GM18951 (cell line): ENCODE data around the gene TSN.

ENCODE experiments used
- POLR2A ChIP-seq: IDR thresholded peaks from 4 replicates; pipeline ENCODE4 v1.6.1; 2011; ENCODE audit warnings: mild to moderate bottlenecking; ENCODE audit not compliant: insufficient read length, insufficient read depth; ENCODE audit errors: extremely low read depth
- in situ Hi-C: fragments of 300-500 bp; cut with MboI; formaldehyde crosslinking; loops from one replicate; pipeline ENCODE4 v1.12.0; 2022; ENCODE audit warnings: low sequenced_read_pairs, mixed read lengths, inconsistent platforms; ENCODE audit not compliant: unreplicated experiment

The TSN gene

DNA sequence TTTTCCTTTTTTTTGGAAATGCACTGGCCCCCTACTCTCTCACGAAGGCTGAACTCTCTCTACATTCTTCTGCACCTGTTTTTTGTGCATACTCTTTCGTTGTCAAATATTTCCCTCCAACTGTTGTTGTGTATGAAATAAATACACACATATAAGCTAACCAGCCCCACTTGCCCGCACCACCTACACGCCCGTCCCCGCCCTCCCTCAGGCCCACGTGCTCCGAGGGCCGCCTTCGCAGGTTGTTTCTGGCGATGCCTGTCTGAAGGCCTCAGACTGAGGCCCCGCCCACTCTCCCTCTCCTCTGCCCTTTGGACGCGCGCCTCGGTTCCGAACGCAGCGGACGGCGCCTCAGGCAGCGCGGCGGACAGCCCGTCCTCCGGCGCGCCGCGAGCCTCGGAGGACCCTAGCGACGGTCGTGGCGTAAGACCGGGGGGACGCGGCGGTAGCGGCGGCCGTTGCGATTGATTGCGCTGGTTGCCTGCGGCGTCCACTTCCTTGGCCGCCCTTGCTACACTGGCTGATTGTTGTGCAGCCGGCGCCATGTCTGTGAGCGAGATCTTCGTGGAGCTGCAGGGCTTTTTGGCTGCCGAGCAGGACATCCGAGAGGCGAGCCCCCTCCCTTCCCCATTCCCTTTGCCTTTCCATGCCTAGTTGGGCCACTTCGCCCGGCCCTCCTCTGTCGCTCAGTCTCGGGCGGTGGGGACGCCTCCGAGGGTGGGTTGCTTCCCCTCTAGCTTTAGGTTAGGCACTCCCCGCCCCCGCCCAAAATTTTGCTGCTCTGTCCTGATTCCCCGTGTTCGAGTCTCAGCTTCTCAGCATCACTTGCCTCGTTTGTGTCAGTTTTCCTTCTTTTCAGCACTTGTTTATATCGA lies at the start of gene TSN:
TSS of gene TSN (plus strand) at position 415 of the 875 bp plus-strand sequence. CDS start at position 544, 129 bp downstream.
- TF ChIP-seq POLR2A: peak; percentile 80

DNA sequence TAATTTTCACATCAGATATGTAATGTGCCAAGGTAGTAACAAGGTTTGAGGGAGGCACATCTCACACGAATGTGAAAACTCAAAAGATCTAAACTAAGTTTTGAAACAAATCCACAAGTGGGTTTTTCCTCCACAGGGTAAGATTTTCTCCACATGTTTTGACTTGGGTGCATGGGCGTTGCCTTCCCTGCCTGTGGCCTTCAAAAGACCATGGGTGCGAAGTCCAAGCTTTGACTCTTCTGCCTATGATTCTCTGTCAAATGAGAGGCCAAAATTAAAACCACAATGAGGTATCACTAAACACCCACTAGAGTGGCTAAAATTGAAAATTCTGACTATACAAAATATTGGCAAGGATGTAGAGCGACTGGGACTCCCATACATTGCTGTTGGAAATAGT lies 49.5 kb upstream of the TSN start:
- in situ Hi-C loops: loop anchor here (25.0 kb wide), 1 partner anchor 619 kb away; no protein-coding TSS in a partner anchor
- TF ChIP-seq POLR2A: no peak

More for the DNA sequence above, at the start of gene TSN:
- in situ Hi-C loops: no loop called here

DNA sequence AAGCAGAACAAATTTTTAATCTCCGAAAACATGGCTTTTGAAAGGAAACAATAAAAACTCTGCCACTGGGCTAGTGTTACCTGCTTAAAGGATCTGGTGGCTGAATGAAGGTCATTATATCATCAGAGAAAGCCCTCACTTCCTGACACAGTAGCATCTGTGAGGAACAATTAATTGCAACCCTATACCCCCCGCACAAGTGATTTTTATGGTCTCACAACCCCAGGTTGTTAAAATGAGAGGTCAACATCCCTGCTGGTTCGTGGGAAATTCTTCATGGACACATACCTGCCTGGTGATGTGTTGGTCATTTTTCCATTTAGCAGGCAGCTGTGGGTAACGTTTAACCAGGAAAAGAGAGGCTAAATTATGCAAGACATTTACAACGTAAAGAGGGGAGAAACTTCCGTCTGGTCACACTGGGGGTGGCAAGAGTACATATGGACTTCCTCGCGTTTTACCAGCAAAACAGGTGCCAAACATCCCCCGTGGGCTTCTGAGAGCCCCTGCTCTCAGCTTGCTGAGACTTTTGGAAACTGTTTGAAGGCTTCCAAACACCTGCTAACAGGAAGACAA lies 48.0 kb upstream of the TSN start:
- in situ Hi-C loops: loop anchor here (25.0 kb wide), 1 partner anchor 620 kb away; no protein-coding TSS in a partner anchor

DNA sequence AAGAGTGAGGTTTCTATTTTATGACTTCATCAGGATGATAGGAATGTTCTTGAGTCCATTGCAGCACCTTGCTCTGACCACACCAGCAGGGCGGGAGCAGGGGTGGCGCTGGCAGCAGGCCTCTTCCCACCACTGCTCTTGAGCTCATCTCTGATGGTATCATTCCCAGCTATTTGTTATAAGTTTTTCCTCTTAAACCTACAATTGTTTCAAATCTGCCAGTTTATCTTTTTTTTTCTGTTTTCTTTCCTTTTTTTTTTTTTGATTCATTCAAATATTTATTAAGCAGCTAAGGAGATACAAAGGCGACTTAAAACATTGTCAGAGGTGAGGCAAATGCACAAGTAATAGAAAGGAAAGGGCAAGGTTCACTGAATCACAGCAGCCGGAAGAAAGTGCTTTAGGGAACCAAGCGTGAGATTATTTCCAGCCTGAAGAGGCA lies 47.5 kb upstream of the TSN start:
- in situ Hi-C loops: loop anchor here (25.0 kb wide), 1 partner anchor 621 kb away; no protein-coding TSS in a partner anchor

More for the DNA sequence above, 48.0 kb upstream of the TSN start:
- no peak for TF ChIP-seq POLR2A

DNA sequence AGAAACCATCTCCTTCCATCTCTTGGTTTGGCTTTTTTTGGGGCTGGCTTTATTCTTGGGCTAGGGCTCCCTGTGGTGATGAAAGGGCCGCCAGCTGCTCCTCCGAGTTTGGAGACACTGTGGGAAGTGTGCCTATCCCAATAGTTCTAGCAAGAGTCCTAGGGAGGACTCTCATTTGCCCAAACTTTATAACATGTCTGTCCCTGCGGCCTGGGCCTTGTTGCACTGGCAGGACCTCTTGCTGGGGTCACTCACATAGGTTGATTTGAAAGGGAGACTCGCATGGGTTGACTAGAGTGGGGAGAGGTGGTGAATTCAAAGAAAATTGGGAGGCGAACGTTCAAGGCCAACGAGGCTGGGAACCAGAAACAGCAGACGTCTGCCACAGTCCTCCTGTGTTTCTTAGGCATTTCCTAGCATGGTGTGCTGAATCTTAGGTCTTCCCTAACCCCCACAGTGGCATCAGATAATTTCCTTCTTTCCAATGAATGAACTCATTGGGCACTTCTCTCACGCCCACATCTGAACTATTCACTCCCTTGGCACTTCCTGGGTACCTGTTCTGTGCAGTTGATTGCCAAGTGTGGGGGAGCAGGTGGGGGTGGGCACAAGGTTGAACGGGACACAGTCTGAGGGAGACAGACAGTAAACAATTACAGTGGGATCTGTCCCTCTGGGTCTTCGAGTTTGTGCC lies 45.5 kb upstream of the TSN start:
- TF ChIP-seq POLR2A: no peak

More for the DNA sequence above, 47.5 kb upstream of the TSN start:
- no peak for TF ChIP-seq POLR2A

DNA sequence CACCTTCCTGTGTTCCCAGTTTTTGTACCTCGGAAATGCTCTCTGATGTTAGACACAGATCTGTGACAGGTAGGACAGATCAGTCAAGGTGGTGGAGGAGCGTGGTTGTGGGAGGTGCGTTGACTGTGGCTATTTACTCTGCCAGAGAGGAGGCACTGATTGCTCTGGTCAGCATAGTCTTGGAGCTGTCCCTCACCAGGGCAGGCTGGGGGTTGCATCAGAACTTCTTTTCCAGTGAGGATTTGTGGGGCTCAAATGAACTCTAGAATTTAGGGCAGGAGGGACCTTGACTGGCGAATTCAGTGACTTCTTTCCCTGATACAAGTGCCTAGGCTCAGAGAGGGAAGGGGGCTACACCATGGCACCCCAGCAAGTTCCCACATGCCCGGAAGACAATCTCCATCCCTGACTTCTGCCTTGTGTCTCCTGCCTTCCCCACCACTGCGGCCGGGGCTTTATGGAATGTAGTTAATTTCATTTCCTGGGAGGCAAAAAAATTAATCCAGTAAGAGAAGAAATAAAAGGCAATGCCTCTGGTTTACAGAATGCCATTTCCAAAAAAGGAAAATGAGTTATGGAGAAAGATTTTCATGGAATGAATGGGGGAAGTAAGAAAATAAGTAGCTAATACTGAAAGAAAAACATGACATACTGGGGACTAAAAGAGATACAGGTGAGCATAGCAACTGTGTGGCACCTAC lies 44.8 kb upstream of the TSN start:
- TF ChIP-seq POLR2A: no peak
- in situ Hi-C loops: loop anchor here (10.0 to 25.0 kb wide), 2 partner anchors 176 to 623 kb away; partner anchors contain the start of gene RNU4ATAC

More for the DNA sequence above, 45.5 kb upstream of the TSN start:
- in situ Hi-C loops: loop anchor here (10.0 to 25.0 kb wide), 2 partner anchors 175 to 623 kb away; partner anchors contain the start of gene RNU4ATAC

DNA sequence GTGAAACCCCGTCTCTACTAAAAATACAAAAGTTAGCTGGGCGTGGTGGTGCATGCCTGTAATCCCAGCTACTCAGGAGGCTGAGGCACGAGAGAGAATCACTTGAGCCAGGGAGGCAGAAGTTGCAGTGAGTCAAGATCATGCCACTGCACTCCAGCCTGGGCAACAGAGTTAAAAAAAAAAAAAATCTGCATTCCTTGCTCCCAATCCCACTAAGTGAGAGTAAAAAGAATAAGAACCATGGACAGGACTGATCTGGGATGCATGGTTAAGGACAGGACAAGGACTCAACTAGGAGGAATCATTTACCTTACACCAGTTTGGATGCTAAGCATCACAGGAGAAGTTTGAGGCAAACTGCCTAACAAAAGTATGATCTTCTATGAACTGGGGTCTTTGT lies 44.0 kb upstream of the TSN start:
- in situ Hi-C loops: loop anchor here (10.0 to 25.0 kb wide), 2 partner anchors 177 to 624 kb away; partner anchors contain the start of gene RNU4ATAC

DNA sequence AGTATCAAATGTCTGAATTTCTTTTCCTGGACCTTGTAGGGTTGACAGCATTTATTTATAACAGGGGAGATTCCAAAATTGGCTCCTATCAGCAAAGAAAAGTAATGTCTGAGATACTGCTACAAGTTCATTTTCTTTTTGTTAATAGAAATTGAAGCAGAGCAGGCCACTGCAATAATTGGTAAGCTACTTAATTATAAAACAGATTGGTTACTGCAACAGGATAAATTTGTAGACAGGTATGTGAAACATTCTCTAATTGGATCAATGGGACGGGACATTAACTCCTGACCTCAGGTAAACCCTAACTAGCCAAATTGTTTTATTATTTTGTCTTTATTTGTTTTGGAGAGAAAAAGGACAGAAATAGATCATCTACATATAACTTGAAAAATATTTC lies 39.3 kb upstream of the TSN start:
- in situ Hi-C loops: loop anchor here (10.0 to 25.0 kb wide), 2 partner anchors 181 to 629 kb away; partner anchors contain the start of gene RNU4ATAC
- TF ChIP-seq POLR2A: no peak

DNA sequence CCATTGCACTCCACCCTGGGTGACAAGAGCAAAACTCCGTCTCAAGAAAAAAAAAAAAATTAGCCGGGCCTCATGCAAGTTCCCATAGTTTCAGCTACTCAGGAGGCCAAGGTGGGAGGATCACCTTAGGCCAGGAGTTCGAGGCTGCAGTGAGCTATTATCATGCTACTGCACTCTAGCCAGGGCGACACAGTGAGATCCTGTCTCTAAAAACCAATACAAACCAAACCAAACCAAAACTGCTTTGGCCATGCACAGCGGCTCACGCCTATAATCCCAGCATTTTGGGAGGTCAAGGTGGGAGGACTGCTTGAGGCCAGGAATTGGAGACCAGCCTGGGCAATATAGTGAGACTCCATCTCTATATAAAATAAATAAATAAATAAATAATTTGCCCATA lies 37.9 kb upstream of the TSN start:
- no peak for TF ChIP-seq POLR2A
- in situ Hi-C loops: loop anchor here (10.0 to 25.0 kb wide), 2 partner anchors 183 to 630 kb away; partner anchors contain the start of gene RNU4ATAC

DNA sequence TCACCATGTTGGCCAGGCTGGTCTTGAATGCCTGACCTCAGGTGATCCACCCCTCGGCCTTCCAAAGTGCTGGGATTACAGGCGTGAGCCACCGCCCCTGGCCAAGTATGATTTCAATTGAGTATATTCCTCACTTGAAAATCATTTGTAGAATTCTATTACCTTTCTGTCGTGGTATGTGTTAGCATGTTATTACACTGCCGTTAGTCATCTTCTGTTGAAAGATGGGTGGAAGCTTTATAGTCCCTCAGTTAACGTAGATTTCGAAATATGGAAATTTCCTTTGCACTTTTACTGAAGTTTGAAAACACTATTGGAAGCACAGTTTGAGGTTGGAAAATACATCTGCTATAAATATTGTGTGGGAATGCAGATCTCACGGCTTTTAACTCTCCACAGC lies 33.5 kb upstream of the TSN start:
- TF ChIP-seq POLR2A: no peak
- in situ Hi-C loops: loop anchor here (25.0 kb wide), 1 partner anchor 635 kb away; no protein-coding TSS in a partner anchor

DNA sequence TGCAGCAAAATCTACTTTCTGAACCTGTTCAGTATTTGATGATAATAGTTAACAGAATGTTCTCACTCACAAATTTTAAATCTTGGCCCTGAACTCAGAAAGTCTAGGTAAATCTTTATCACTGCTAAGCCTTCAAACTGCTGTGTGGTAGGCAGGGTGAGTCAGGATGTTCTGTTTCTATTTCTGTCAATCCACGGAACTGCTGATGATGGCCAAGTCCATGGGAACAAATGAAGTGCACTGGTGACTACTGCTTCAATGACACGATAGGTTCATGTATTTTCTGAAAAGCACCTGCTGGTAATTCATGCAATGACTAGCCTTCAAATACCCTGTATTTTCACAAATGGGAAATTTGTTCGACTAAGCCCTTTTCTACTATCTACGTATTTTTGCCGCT lies 33.0 kb upstream of the TSN start:
- no peak for TF ChIP-seq POLR2A
- in situ Hi-C loops: loop anchor here (25.0 kb wide), 1 partner anchor 635 kb away; no protein-coding TSS in a partner anchor

DNA sequence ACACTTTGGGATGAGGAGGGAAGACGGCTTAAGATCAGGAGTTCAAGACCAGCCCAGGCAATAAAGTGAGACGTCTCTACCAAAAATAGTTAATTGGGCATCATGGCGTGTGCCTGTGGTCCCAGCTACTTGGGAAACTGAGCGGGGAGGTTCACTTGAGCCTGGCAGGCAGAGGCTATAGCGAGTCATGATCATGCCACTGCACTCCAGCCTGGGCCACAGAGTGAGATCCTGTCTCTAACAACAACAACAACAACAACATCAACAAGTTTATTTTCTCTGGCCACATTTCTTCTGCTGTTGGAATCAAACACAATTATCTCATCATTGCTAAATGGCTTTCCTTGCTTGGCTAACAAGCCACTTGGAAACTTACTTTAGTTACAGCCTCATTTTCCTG lies 32.1 kb upstream of the TSN start:
- no peak for TF ChIP-seq POLR2A
- in situ Hi-C loops: loop anchor here (25.0 kb wide), 1 partner anchor 636 kb away; no protein-coding TSS in a partner anchor
